Hepatocyte (in vitro differentiated cells): ENCODE data around the gene ACKR1. TPM values are rescaled to one million over a fixed set of nuclear protein-coding genes. Genes with fewer than 3 reads are reported as not detected.

Experiments
- DNase-seq: peaks from one replicate; pipeline ENCODE4 v3.0.0-alpha.2; 2016; ENCODE audit warnings: low spot score
- H2AFZ ChIP-seq: fragments of 200-600 bp; sonication (generic); 2 replicates; pipeline ENCODE4 v1.6.0; 2016; ENCODE audit warnings: antibody characterized with exemption, mild to moderate bottlenecking
- H3K27ac ChIP-seq: fragments of 200-600 bp; sonication (generic); 2 replicates; pipeline ENCODE4 v1.5.1; 2016; ENCODE audit warnings: mild to moderate bottlenecking
- H3K27me3 ChIP-seq: fragments of 200-600 bp; sonication (generic); 2 replicates; pipeline ENCODE4 v1.6.1; 2016
- H3K36me3 ChIP-seq: fragments of 200-600 bp; sonication (generic); replicated peaks from 2 replicates; pipeline ENCODE4 v1.5.1; 2016; ENCODE audit warnings: low read depth; ENCODE audit not compliant: insufficient read depth
- H3K4me1 ChIP-seq: fragments of 200-600 bp; sonication (generic); 2 replicates; pipeline ENCODE4 v1.5.1; 2016; ENCODE audit warnings: mild to moderate bottlenecking, moderate library complexity; ENCODE audit not compliant: insufficient read depth
- H3K4me2 ChIP-seq: fragments of 200-600 bp; sonication (generic); 2 replicates; pipeline ENCODE4 v1.6.0; 2016
- H3K4me3 ChIP-seq: fragments of 200-600 bp; sonication (generic); 2 replicates; pipeline ENCODE4 v1.5.1; 2016; ENCODE audit warnings: mild to moderate bottlenecking
- H3K79me2 ChIP-seq: fragments of 200-600 bp; sonication (generic); 2 replicates; pipeline ENCODE4 v1.6.0; 2017; ENCODE audit warnings: mild to moderate bottlenecking
- H3K9me2 ChIP-seq: fragments of 200-600 bp; sonication (generic); replicated peaks from 2 replicates; pipeline ENCODE4 v1.6.0; 2017; ENCODE audit warnings: mild to moderate bottlenecking; ENCODE audit not compliant: insufficient read depth
- H3K9me3 ChIP-seq: fragments of 200-600 bp; sonication (generic); 2 replicates; pipeline ENCODE4 v1.5.1; 2016; ENCODE audit warnings: low read depth, mild to moderate bottlenecking
- H4K20me1 ChIP-seq: fragments of 200-600 bp; sonication (generic); 2 replicates; pipeline ENCODE4 v1.6.0; 2016; ENCODE audit warnings: mild to moderate bottlenecking; ENCODE audit not compliant: insufficient read depth, poor library complexity, severe bottlenecking
- CTCF ChIP-seq: fragments of 200-600 bp; sonication (generic); IDR thresholded peaks from 2 replicates; pipeline ENCODE4 v1.5.1; 2016; ENCODE audit warnings: antibody characterized with exemption, mild to moderate bottlenecking; ENCODE audit not compliant: poor library complexity
- EZH2 ChIP-seq: fragments of 200-600 bp; sonication (generic); IDR thresholded peaks from 2 replicates; pipeline ENCODE4 v1.6.1; 2016; ENCODE audit warnings: antibody characterized with exemption, mild to moderate bottlenecking, borderline replicate concordance
- EZH2phosphoT487 ChIP-seq: fragments of 200-600 bp; sonication (generic); IDR thresholded peaks from one replicate; pipeline ENCODE4 v1.6.1; 2018; ENCODE audit warnings: antibody characterized with exemption, mild to moderate bottlenecking, low read depth, moderate library complexity; ENCODE audit not compliant: unreplicated experiment, severe bottlenecking
- WGBS: methylation state at CpG from one replicate; pipeline ENCODE4 v1.1.6; 2016; ENCODE audit warnings: low lambda C conversion rate; ENCODE audit errors: missing lambda C conversion rate; 5-methylcytosine and 5-hydroxymethylcytosine counted together
- polyA plus RNA-seq: library from polyadenylated mRNA; unstranded; fragments of >200 nt; fragmentation: Nextera tagmentation; extraction: Ambion mirVana; gene quantifications from 2 replicates; pipeline ENCODE4 v1.2.1, GENCODE V29; 2016
- total RNA-seq: library from RNA; depleted of rRNA; stranded (reverse); fragments of >200 nt; gene quantifications from 2 replicates; pipeline ENCODE4 v1.2.3, GENCODE V29; 2014

Gene ACKR1
- total and polyA plus RNA-seq, 2 experiments from 2014 or later, result not detected

- Histone ChIP-seq H4K20me1 (no peaks in the 10 kb centered on the region), H2AFZ (no peak overlapping the region), H3K36me3 (no peaks in the 10 kb centered on the region), H3K27me3 (no peaks in the 10 kb centered on the region), H3K27ac (no peak overlapping the region), H3K4me3 (no peak overlapping the region), H3K4me2 (no peak overlapping the region), H3K4me1 (no peaks in the 10 kb centered on the region), H3K79me2 (no peaks in the 10 kb centered on the region), H3K9me2 (no peaks in the 10 kb centered on the region), H3K9me3 (no peaks in the 10 kb centered on the region)
- TF ChIP-seq EZH2phosphoT487 (no peak), EZH2 (no peak), CTCF (no peak)
- DNase-seq, result no peak
- 48% methylated on average over 14 of the region's 14 CpGs for WGBS
Measured at GRCh38 chr1:159218649-159219636, 14.3 kb downstream of the ACKR1 start.

GRCh38 chr1:159222075-159222865 lies 17.6 kb downstream of the ACKR1 start:
- H3K4me1 ChIP-seq, result no peaks in the 10 kb centered on the region
- H3K27me3 ChIP-seq, result no peaks in the 10 kb centered on the region
- H3K4me2 ChIP-seq, result no peak overlapping the region
- no peak for DNase-seq
- H3K4me3 ChIP-seq, result no peak overlapping the region
- no peak overlapping the region for H2AFZ ChIP-seq
- no peaks in the 10 kb centered on the region for H3K9me3 ChIP-seq
- TF ChIP-seq EZH2 (no peak), CTCF (no peak), EZH2phosphoT487 (no peak)
- H3K27ac ChIP-seq, result no peak overlapping the region
- no peaks in the 10 kb centered on the region for H3K9me2 ChIP-seq
- 87% methylated on average over 5 of the region's 5 CpGs for WGBS
- no peaks in the 10 kb centered on the region for H4K20me1 ChIP-seq
- H3K36me3 ChIP-seq, result no peaks in the 10 kb centered on the region
- no peaks in the 10 kb centered on the region for H3K79me2 ChIP-seq

DNA sequence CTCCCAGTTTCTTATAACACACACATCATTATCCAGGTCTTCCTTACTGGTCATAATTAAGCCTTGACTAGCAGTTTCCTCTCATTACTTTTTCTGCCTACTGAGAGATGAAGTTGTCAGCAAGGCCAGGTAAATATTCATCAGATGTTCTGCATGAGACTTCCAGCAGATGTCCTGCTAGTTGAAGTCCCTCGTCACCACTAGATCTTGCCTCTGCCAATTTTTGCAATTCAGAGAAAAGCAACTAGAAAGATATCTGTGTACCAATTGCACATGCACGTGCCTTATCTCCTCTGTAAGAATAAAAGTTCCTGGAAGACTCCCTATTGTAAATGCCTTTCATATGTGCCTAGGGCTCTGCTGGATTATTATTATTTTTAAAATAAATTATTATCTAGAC lies 18.3 kb downstream of the ACKR1 start:
- Histone ChIP-seq H3K9me3 (no peaks in the 10 kb centered on the region), H3K27ac (no peak overlapping the region), H3K4me3 (no peak overlapping the region), H3K27me3 (no peaks in the 10 kb centered on the region), H3K9me2 (no peaks in the 10 kb centered on the region), H3K4me2 (no peak overlapping the region), H3K36me3 (no peaks in the 10 kb centered on the region), H4K20me1 (no peaks in the 10 kb centered on the region), H2AFZ (no peak overlapping the region), H3K79me2 (no peaks in the 10 kb centered on the region), H3K4me1 (no peaks in the 10 kb centered on the region)
- no peak for DNase-seq
- WGBS, result 68% methylated on average over 2 of the region's 2 CpGs
- TF ChIP-seq CTCF (no peak), EZH2phosphoT487 (no peak), EZH2 (no peak)
